Brain microvascular endothelial cell (primary cell): ENCODE results near the gene CA10.

Experiments used
- DNase-seq: peaks from one replicate; pipeline ENCODE4 v3.0.0-alpha.2; 2020
- H3K27ac ChIP-seq: fragments of 250-450 bp; sonication (Bioruptor Pico); 2 replicates; pipeline ENCODE4 v1.5.1; 2020; ENCODE audit warnings: mild to moderate bottlenecking, moderate library complexity
- H3K27me3 ChIP-seq: fragments of 250-450 bp; sonication (Bioruptor Pico); replicated peaks from 2 replicates; pipeline ENCODE4 v1.5.1; 2020; ENCODE audit warnings: mild to moderate bottlenecking
- H3K36me3 ChIP-seq: fragments of 250-450 bp; sonication (Bioruptor Pico); replicated peaks from 2 replicates; pipeline ENCODE4 v1.5.1; 2020; ENCODE audit warnings: mild to moderate bottlenecking
- H3K4me3 ChIP-seq: 2 replicates; pipeline ENCODE4 v1.5.1; 2011; ENCODE audit warnings: low read depth, mild to moderate bottlenecking, control low read depth, low read length, moderate library complexity
- CTCF ChIP-seq: IDR thresholded peaks from 2 replicates; pipeline ENCODE4 v1.5.1; 2011; ENCODE audit warnings: low read depth, mild to moderate bottlenecking, moderate library complexity, low read length, control low read depth, inconsistent platforms; ENCODE audit errors: missing control alignments
- in situ Hi-C: cut with HindIII; loops from 2 replicates; pipeline ENCODE4 v1.10.0; 2017; ENCODE audit warnings: low sequenced_read_pairs, low pct_ligation_motif_present

Gene CA10

GRCh38 chr17:52025236-52025635 lies 133.3 kb downstream of the CA10 start:
- H3K36me3 ChIP-seq: no peaks in the 10 kb centered on the region
- no peak for TF ChIP-seq CTCF
- H3K27me3 ChIP-seq: no peaks in the 10 kb centered on the region
- no peak overlapping the region for H3K4me3 ChIP-seq
- DNase-seq: no peak
- H3K27ac ChIP-seq: no peak overlapping the region
- in situ Hi-C loops: no loop called here

- in situ Hi-C loops: no loop called here
- no peak for DNase-seq
- no peak for TF ChIP-seq CTCF
- H3K27me3 ChIP-seq: no peaks in the 10 kb centered on the region
- H3K27ac ChIP-seq: no peak overlapping the region
- no peak overlapping the region for H3K4me3 ChIP-seq
- no peaks in the 10 kb centered on the region for H3K36me3 ChIP-seq
Observed at GRCh38 chr17:52024300-52024870, 134.1 kb downstream of the CA10 start.

GRCh38 chr17:52011064-52011463 lies 147.4 kb downstream of the CA10 start:
- in situ Hi-C loops: no loop called here
- DNase-seq: no peak
- Histone ChIP-seq H3K27me3 (no peaks in the 10 kb centered on the region), H3K36me3 (no peaks in the 10 kb centered on the region), H3K4me3 (no peak overlapping the region), H3K27ac (no peak overlapping the region)
- no peak for TF ChIP-seq CTCF

GRCh38 chr17:51999654-52000053 lies 158.9 kb downstream of the CA10 start:
- Histone ChIP-seq H3K36me3 (no peaks in the 10 kb centered on the region), H3K27me3 (no peaks in the 10 kb centered on the region), H3K4me3 (no peak overlapping the region), H3K27ac (no peak overlapping the region)
- no peak for DNase-seq
- no peak for TF ChIP-seq CTCF
- in situ Hi-C loops: no loop called here

GRCh38 chr17:51997723-51998122 lies 160.8 kb downstream of the CA10 start:
- no peak for TF ChIP-seq CTCF
- no peak overlapping the region for H3K4me3 ChIP-seq
- DNase-seq: no peak
- no peak overlapping the region for H3K27ac ChIP-seq
- H3K36me3 ChIP-seq: no peaks in the 10 kb centered on the region
- no peaks in the 10 kb centered on the region for H3K27me3 ChIP-seq
- in situ Hi-C loops: no loop called here

GRCh38 chr17:51995797-51996403 lies 162.6 kb downstream of the CA10 start:
- H3K36me3 ChIP-seq: no peaks in the 10 kb centered on the region
- no peak overlapping the region for H3K4me3 ChIP-seq
- no peak for DNase-seq
- in situ Hi-C loops: no loop called here
- no peak overlapping the region for H3K27ac ChIP-seq
- no peak for TF ChIP-seq CTCF
- no peaks in the 10 kb centered on the region for H3K27me3 ChIP-seq
